BE2C (cell line): ENCODE measurements around the gene ATP2C2.
"Not testable (repeated sequence)": the region's sequence is repeated elsewhere in the genome, so short reads cannot be mapped to it uniquely, and the experiment has no call there.

ENCODE experiments used
- DNase-seq: peaks from one replicate; pipeline ENCODE4 v3.0.0-alpha.2; 2020
- H3K27me3 ChIP-seq: fragments of 250-450 bp; sonication (Bioruptor Pico); 2 replicates; pipeline ENCODE4 v1.5.1; 2020; ENCODE audit warnings: mild to moderate bottlenecking
- H3K36me3 ChIP-seq: fragments of 250-450 bp; sonication (Bioruptor Pico); 2 replicates; pipeline ENCODE4 v1.5.1; 2020; ENCODE audit warnings: mild to moderate bottlenecking
- H3K4me1 ChIP-seq: fragments of 250-450 bp; sonication (Bioruptor Pico); 2 replicates; pipeline ENCODE4 v1.5.1; 2020
- H3K4me3 ChIP-seq: 2 replicates; pipeline ENCODE4 v1.5.1; 2011; ENCODE audit warnings: low read depth, low read length
- H3K9me3 ChIP-seq: fragments of 250-450 bp; sonication (Bioruptor Pico); 2 replicates; pipeline ENCODE4 v1.5.1; 2020
- CTCF ChIP-seq: IDR thresholded peaks from 2 replicates; pipeline ENCODE4 v1.5.1; 2012; ENCODE audit warnings: mild to moderate bottlenecking, low read depth, low read length

The ATP2C2 gene

GRCh38 chr16:84450176-84450865 lies 82.0 kb downstream of the ATP2C2 start:
- Histone ChIP-seq H3K4me1 (no peaks in the 10 kb centered on the region), H3K9me3 (no peaks in the 10 kb centered on the region), H3K4me3 (no peak overlapping the region), H3K36me3 (no peaks in the 10 kb centered on the region), H3K27me3 (peaks cover 23% of the 10 kb centered on the region)
- no peak for DNase-seq
- TF ChIP-seq CTCF, result no peak

GRCh38 chr16:84451010-84451676 lies 82.8 kb downstream of the ATP2C2 start:
- H3K4me3 ChIP-seq, H3K36me3 ChIP-seq, H3K9me3 ChIP-seq, DNase-seq, H3K4me1 ChIP-seq: not testable (repeated sequence)
- H3K27me3 ChIP-seq, result peaks cover 15% of the 10 kb centered on the region

DNA sequence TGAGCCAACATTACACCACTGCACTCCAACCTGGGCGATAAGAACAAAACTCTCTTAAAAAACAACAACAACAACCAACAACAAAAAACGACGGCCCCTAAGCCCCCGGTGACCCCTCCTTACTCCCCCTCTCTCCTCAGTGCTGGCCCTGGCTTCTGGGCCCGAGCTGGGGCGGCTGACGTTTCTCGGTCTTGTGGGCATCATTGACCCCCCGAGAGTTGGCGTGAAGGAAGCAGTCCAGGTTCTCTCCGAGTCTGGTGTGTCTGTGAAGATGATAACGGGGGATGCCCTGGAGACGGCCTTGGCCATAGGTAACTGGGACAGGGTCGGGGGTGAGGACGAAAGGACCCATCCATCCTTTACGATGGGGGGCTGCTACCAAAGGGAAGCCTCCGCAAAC lies 83.4 kb downstream of the ATP2C2 start:
- no peak for TF ChIP-seq CTCF
- no peak overlapping the region for H3K4me3 ChIP-seq

DNA sequence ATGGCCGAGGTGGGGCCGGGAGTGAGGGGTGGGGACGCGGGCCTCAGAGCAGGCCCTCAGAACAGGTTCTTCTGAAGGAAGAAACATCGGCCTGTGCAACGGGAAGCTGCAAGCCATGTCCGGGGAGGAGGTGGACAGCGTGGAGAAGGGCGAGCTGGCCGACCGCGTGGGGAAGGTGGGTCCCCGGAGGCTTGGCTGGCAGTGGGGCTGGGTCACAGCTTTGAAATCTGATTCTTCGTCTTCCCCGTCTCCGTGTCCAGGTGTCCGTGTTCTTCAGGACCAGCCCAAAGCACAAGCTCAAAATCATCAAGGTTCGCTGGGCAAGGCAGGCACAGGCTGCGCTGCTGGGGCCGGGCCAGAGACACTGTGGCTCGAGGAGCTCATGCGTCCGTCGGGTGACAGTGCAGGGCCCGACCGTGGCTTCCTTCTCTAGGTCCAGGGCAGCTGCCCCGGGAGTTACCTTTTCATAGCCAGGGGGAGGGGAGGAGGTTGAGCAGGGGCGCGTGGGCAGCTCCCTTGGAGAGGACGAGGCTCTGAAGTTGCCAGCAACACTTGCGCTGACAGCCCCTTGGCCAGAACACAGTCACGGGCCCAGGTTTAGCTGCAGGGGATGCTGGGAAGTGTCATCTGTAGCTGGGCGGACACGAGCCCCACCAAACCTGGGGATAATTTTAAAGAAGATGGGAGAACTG lies 84.9 kb downstream of the ATP2C2 start:
- no peaks in the 10 kb centered on the region for H3K36me3 ChIP-seq
- no peaks in the 10 kb centered on the region for H3K9me3 ChIP-seq
- no peaks in the 10 kb centered on the region for H3K4me1 ChIP-seq
- peaks cover under 1% of the 10 kb centered on the region; the same call in 1 of the 2 replicates for H3K27me3 ChIP-seq
- TF ChIP-seq CTCF, result no peak
- H3K4me3 ChIP-seq, result no peak overlapping the region
- no peak for DNase-seq

More for the DNA sequence above, 83.4 kb downstream of the ATP2C2 start:
- DNase-seq, result no peak
- no peaks in the 10 kb centered on the region for H3K4me1 ChIP-seq
- H3K36me3 ChIP-seq, result no peaks in the 10 kb centered on the region
- no peaks in the 10 kb centered on the region for H3K9me3 ChIP-seq
- peaks cover 9% of the 10 kb centered on the region for H3K27me3 ChIP-seq

- TF ChIP-seq CTCF, result no peak
Measured at GRCh38 chr16:84454611-84455010, 86.3 kb downstream of the ATP2C2 start.

DNA sequence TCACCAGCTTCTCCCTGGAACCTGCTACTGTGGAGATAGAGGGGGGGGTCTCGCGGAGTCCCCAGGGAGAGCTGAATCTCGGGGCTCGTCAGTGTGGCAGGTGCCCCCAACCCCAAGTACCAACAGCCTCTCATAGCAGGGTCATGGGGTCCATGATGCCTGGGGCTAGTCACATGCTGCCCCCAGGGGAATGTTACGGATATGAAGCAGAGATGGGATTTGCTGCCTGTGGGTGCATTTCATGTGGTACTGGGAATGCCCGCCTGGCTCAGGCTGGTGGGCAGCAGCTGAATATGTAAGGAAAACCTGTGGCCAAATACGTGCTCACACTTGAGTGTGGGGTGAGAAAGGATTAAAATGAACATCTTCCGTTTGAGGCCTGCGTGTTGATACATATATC lies 86.7 kb downstream of the ATP2C2 start:
- TF ChIP-seq CTCF, result no peak
- no peaks in the 10 kb centered on the region for H3K4me1 ChIP-seq
- DNase-seq, result no peak
- no peaks in the 10 kb centered on the region for H3K27me3 ChIP-seq
- no peaks in the 10 kb centered on the region for H3K36me3 ChIP-seq
- H3K9me3 ChIP-seq, result no peaks in the 10 kb centered on the region
- H3K4me3 ChIP-seq, result no peak overlapping the region

More at GRCh38 chr16:84454611-84455010, 86.3 kb downstream of the ATP2C2 start:
- Histone ChIP-seq H3K27me3 (no peaks in the 10 kb centered on the region), H3K9me3 (no peaks in the 10 kb centered on the region), H3K36me3 (no peaks in the 10 kb centered on the region), H3K4me3 (no peak overlapping the region), H3K4me1 (no peaks in the 10 kb centered on the region)
- DNase-seq, result no peak
